ENCODE measurements around the gene GRPEL2.

- TF ChIP-seq CTCF (IDR thresholded peaks at IDR 0.05) (no peak), POLR2A (IDR thresholded peaks at IDR 0.05) (no peak), POLR2AphosphoS5 (IDR thresholded peaks at IDR 0.05) (no peak), EP300 (IDR thresholded peaks at IDR 0.05) (no peak)
Measured at GRCh38 chr5:149324641-149325040, 20.7 kb upstream of the GRPEL2 start.

All from sigmoid colon (tissue), 4 donors.